Left renal pelvis (tissue), 4 donors: Measurements from ENCODE around the gene ACSM3. TPM values are rescaled to one million over a fixed set of nuclear protein-coding genes. Genes with fewer than 3 reads are reported as not detected.
A peak's percentile ranks its signal among the peaks of the same experiment; 100 is the strongest.
"Not testable (repeated sequence)": the region's sequence is repeated elsewhere in the genome, so short reads cannot be mapped to it uniquely, and the experiment has no call there.

Experiments
- DNase-seq, 4 donors: peaks; one replicate each; pipeline ENCODE4 v3.0.0-alpha.2; 2013; ENCODE audit warnings: low read depth in 4 of 4, low spot score in 3 of 4
- polyA plus RNA-seq, 4 donors: library from polyadenylated mRNA; unstranded; fragments of 120-200 nt; gene quantifications; one replicate each; pipeline ENCODE4 v1.2.1, GENCODE V29; 2013; ENCODE audit not compliant: insufficient read length in 4 of 4

Gene ACSM3, protein sequence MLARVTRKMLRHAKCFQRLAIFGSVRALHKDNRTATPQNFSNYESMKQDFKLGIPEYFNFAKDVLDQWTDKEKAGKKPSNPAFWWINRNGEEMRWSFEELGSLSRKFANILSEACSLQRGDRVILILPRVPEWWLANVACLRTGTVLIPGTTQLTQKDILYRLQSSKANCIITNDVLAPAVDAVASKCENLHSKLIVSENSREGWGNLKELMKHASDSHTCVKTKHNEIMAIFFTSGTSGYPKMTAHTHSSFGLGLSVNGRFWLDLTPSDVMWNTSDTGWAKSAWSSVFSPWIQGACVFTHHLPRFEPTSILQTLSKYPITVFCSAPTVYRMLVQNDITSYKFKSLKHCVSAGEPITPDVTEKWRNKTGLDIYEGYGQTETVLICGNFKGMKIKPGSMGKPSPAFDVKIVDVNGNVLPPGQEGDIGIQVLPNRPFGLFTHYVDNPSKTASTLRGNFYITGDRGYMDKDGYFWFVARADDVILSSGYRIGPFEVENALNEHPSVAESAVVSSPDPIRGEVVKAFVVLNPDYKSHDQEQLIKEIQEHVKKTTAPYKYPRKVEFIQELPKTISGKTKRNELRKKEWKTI
- 100 to 1,000 TPM in 2 of 4 donors, 10 to 100 TPM in 2; 25.9 to 107 (median 102) TPM for polyA plus RNA-seq

GRCh38 chr16:20763461-20764232, at the start of gene ACSM3:
Gene ACSM3, plus strand, starts transcription at chr16:20764014. Its CDS starts 6,021 bp downstream, at chr16:20770035.
- DNase-seq, result peak; percentile 81 to 93 (median 84)

DNA sequence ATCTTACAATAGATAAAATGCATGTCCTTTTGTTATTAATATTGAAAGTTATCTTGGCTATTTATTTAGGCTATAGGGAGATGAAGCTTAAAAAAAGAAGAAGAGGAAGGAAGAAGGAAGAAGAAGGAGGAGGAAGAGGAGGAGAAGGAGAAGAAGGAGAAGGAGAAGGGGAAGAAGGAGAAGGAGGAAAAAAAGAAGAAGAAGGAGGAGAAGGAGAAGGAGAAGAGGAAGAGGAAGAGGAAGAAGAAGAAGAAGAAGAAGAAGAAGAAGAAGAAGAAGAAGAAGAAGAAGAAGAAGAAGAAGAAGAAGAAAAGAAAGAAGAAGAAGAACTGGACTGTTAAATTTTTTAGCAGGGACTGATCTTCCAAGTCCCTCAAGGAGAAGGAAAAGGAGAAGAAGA, 46.1 kb upstream of the ACSM3 start:
- not testable (repeated sequence) for DNase-seq

GRCh38 chr16:20720251-20720650, 43.6 kb upstream of the ACSM3 start:
- no peak for DNase-seq

GRCh38 chr16:20726661-20727060, 37.2 kb upstream of the ACSM3 start:
- no peak for DNase-seq

DNA sequence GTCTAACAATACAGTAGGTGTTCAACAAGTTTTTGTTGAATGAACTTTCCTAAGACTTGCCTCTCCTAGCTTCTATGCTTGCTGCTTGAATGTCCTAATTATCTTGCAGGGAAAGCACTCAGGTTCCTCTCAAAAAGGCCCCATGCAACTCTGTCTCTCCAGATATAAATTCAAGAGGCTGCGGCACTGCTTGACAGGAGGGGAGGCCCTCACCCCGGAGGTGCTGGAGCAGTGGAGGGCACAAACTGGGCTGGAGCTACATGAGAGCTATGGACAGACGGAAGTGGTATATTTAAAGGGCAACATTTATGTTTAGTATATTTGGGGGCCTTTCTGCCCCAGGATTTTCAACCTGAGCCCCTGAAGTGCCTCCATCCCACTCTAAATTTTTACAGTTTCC, 36.6 kb upstream of the ACSM3 start:
- no peak for DNase-seq

DNA sequence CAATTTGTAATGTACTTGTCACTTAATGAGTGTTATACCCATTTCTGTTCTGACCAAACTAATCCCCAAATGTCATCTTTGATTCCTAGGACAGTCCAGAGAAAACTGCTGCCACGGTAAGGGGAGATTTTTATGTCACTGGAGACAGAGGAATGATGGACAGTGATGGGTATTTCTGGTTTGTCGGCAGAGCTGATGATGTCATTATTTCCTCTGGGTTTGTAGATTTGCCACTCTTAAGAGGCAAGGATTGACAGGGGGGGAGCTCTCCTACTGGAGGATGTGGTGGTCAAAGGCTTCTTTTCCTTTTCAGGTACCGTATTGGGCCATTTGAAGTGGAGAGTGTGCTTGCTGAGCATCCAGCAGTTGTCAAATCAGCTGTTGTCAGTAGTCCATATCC, 34.7 kb upstream of the ACSM3 start:
- no peak for DNase-seq

- DNase-seq, result no peak
These were observed 29.8 kb upstream of the ACSM3 start for GRCh38 chr16:20734056-20734455.

DNA sequence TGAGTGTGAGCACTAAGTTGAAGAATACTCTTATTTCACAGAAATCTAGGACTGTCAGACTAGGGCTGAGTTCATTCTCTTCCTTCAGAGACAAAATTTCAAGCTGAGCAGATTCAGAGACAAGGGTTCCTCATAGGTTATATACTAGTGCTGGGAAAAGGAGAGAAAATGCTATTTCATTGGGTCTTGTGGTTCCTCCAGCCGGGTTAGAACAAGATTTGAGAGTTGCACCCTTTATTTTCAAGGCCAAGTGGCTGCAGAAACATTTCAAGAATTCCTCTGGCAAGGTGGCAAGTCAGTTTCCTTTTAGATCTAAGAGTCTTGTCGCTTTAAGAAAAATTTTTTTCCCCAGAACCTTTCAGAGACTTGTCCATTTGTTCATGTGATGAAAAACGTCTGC, 29.0 kb upstream of the ACSM3 start:
- no peak for DNase-seq

- DNase-seq, result no peak
These were observed 28.3 kb upstream of the ACSM3 start for GRCh38 chr16:20735490-20735889.

- DNase-seq, result no peak
These were observed 23.6 kb upstream of the ACSM3 start for GRCh38 chr16:20740007-20740883.

DNA sequence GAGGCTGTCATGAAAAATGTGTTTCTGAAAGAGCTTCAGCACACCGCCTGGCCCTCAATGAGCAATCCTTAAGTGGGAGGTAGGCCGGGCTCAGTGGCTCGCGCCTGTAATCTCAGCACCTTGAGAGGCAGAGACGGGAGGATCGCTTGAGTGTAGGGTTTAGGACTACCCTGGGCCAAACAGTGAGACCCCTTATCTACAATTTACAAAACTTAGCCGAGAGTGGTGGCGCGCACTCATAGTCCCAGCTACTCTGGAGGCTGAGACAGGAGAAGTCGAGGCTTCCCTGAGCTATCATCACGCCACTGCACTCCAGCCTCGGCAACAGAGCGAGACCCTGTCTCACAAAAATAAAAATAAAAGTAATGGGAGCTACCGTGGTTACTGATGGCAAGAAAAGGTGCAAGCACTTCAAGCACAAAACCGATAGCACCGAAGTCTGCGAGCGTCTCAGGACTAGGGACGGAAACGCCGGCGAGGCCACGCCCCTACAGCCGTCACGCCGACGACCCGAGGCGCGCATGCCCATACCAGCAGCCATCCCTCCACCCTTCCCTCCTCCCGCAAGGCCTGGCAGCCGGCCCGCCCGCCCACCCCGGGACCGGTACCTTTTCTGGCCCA, 22.8 kb upstream of the ACSM3 start:
- peak; percentile 53 to 67 (median 63) for DNase-seq

DNA sequence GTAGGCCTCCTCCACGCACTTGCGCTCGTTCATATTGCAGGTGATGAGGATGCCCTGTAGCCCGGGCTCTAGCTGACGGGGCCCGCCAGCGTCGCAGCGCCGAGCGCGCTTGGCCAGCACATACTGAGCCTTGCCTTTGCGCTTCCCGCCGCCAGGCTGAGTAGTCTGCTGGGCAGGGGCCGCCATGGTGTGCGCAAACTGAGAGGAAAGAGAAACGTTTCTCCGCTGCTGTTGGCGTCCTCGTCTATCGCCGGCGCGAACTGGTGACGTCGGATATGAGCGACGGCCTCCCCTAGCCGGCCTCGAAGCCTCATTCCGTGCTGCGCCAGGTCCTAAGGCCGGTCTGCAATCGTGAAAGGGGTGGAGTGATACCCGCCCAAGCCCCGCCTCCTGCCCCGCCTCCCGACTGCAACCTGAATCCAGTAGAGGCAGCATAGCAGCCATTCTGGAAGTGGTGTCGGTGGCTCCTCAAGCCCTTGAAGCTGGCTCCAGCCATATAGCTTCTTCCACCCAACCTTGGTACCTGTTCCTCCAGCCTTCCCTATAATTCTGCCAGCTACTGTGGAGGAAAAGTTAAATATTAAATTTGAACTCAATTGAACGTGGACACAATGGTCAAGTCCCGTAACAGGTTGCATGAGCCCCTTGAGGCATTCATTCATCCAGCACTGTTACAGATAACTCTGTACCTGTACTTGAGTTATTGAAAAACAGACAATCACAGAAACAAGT, 22.1 kb upstream of the ACSM3 start, which contains the start of gene THUMPD1:
Gene THUMPD1 (minus strand): TSS at position 265 of the 732 bp plus-strand sequence. CDS start 79 bp downstream, at position 186.
- peak; percentile 84 to 92 (median 86) for DNase-seq

DNA sequence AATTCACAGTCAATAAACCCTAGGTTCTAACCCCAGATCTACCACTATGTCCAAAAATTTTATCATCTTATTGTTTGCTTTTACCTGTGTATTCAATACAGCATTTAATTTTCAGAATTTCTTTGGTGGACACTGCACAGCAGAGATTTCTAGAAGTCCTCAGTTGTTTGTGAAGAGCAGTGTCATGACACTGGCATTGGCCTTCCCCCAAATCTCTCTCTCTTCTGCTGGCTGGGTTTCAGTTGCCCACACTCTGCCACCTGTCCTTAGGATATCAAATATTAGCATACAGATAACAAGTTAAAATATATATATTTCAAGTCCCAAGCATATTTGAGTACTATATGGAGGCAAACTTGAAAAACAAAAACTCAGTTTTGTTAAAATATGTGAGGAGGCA, 20.2 kb upstream of the ACSM3 start:
- DNase-seq, result no peak

- DNase-seq, result no peak
These were observed 18.8 kb upstream of the ACSM3 start for GRCh38 chr16:20744922-20745440.

DNA sequence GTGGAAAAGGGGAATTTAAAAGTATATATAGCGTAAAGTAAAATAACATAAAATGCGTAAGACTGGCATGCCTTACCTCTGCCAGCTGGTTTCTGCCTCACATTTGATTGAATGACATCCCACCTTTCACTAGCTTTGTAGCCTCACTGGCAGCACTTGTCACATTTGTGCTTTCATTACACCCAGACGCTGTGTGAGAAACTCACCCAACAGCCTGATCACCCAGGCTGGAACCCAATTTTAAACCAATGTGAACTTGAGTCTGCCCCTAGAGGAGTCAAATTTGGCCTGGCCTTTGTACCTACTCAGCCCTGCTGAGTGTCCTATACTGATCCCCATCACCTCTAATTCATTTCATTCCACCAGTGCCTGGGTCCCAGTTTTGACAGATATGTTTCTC, 17.4 kb upstream of the ACSM3 start:
- no peak for DNase-seq

- DNase-seq, result no peak
These were observed 16.6 kb upstream of the ACSM3 start for GRCh38 chr16:20747030-20747816.

DNA sequence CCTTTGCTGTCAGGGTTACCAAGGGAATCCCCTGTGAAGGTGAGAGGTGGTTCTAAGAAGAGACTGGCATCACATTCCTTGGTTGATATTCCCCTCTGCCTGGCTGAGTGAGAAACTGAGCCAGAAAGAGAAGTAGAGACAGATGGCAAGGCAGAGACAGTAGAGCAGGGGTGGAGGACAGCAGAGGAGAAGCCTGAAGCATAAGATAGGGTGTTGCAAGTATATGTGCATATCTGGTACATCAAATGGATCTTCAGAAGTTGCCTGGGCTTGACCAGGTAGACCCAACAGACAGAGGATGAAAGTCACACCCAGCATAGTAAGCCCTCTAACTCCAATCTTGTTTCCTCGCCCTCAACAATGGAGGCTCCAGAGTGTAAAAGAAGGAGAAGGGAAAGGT, 14.3 kb upstream of the ACSM3 start:
- DNase-seq, result no peak

DNA sequence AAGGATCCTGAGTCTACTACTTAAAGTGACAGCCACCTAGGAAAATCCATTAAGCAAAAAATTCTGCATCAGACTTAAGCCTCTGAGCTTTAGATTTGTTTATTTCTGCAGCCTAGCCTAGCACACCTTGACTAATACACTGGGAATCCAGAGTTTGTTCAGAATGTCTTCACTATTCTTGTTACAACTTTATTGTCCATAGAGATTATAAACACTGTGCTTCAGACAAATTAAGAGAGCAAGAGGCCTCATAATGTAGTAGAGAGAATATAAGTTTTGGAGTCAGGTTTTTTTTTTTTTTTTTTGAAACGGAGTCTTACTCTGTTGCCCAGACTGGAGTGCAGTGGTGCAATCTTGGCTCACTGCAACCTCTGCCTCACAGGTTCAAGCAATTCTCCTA, 13.3 kb upstream of the ACSM3 start:
- DNase-seq, result no peak
